ENCODE data around the gene RPN2.

DNA sequence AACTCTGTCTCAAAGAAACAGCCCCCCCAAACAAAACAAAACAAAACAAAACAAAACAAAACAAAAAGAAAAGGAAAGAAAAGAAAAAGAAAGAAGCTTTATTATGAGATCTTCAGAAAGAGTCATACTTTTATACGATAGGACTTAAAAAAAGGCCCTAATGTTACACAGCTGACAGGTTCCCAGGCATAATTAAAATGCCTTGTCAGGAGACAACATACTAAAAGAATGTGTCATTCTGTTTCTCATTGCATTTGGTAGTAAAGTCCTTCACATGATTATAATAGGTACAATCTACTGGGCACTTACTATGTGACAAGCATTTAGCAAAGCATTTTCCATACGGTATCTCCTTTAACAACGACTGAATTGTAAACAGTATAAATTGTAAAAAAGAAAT lies 36.4 kb upstream of the RPN2 start:
- TF ChIP-seq, protein P1, sequence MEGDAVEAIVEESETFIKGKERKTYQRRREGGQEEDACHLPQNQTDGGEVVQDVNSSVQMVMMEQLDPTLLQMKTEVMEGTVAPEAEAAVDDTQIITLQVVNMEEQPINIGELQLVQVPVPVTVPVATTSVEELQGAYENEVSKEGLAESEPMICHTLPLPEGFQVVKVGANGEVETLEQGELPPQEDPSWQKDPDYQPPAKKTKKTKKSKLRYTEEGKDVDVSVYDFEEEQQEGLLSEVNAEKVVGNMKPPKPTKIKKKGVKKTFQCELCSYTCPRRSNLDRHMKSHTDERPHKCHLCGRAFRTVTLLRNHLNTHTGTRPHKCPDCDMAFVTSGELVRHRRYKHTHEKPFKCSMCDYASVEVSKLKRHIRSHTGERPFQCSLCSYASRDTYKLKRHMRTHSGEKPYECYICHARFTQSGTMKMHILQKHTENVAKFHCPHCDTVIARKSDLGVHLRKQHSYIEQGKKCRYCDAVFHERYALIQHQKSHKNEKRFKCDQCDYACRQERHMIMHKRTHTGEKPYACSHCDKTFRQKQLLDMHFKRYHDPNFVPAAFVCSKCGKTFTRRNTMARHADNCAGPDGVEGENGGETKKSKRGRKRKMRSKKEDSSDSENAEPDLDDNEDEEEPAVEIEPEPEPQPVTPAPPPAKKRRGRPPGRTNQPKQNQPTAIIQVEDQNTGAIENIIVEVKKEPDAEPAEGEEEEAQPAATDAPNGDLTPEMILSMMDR (IDR thresholded peaks at IDR 0.05; ENCODE audit: poor library complexity, severe bottlenecking): no peak
- TF ChIP-seq POLR2AphosphoS5 (IDR thresholded peaks at IDR 0.05) (no peak), MXI1 (conservative IDR thresholded peaks at IDR 0.05; ENCODE audit: poor library complexity, severe bottlenecking) (no peak), SMC3 (conservative IDR thresholded peaks at IDR 0.05; ENCODE audit: poor library complexity) (no peak), RAD21 (conservative IDR thresholded peaks at IDR 0.05) (no peak), EP300 (conservative IDR thresholded peaks at IDR 0.05; ENCODE audit: poor library complexity, severe bottlenecking) (no peak)

Measured in neural cell (in vitro differentiated cells).